ENCODE data around the gene GET4. TPM values are rescaled to one million over a fixed set of nuclear protein-coding genes. Genes with fewer than 3 reads are reported as not detected.

Gene GET4
- total and polyA plus RNA-seq, 2 of the 4 experiments (the other 2 are of a cell fraction) = 11.3 to 30.9 TPM

- H2AK9ac ChIP-seq (replicated peaks; ENCODE audit: low read depth, low read length, poor library complexity) = no peak overlapping the region
- ChIA-PET CTCF (no interaction called here), POLR2A (ENCODE audit: unreplicated experiment) (no interaction called here)
- WGBS, 2 experiments (ENCODE audit: extremely low coverage in 2 of 2, insufficient read length in 1 of 2) = 91% methylated on average over 23 of the region's 37 CpGs; no CpG with 5 or more reads in 1 of the 2 experiments
- H3K4ac ChIP-seq (ENCODE audit: low read depth, low read length) = no peak overlapping the region
- intact Hi-C loops (cut with micrococcal nuclease) = no loop called here
- H3K4me3 ChIP-seq (ENCODE audit: insufficient read depth, low read depth, low read length) = no peak overlapping the region
- H3K9ac ChIP-seq (ENCODE audit: low read depth, low read length) = no peak overlapping the region
- H3K4me1 ChIP-seq (ENCODE audit: control insufficient read depth, insufficient read depth, low read length) = peaks cover 4% of the 10 kb centered on the region
- no peak overlapping the region for H3K14ac ChIP-seq (replicated peaks; ENCODE audit: low read depth, low read length)
- peak overlapping the region; percentile 48 for H2AFZ ChIP-seq (replicated peaks; ENCODE audit: low read length, poor library complexity)
- H3K23ac ChIP-seq (ENCODE audit: low read depth, low read length) = no peak overlapping the region
- no peak overlapping the region for H2BK120ac ChIP-seq (ENCODE audit: low read depth, low read length)
- peaks cover 68% of the 10 kb centered on the region for H4K20me1 ChIP-seq (ENCODE audit: insufficient read depth, low read length)
- no peak overlapping the region for H3K56ac ChIP-seq (ENCODE audit: extremely low read depth, insufficient read depth, low read length)
- H3K79me1 ChIP-seq (ENCODE audit: low read depth in 1 of 2, low read length in 2 of 2) = peaks cover 4 to 80% of the 10 kb centered on the region in 2 experiments
- H2AK5ac ChIP-seq (ENCODE audit: low read depth, low read length) = no peak overlapping the region
- H4K5ac ChIP-seq (ENCODE audit: low read depth, low read length) = no peak overlapping the region
- H3K4me2 ChIP-seq (ENCODE audit: low read depth, low read length) = no peak overlapping the region
- DNase-seq (no peak), ATAC-seq (ENCODE audit: low read depth) (no peak)
- H4K8ac ChIP-seq (ENCODE audit: low read depth in 2 of 2, low read length in 2 of 2) = no peak overlapping the region
- H3K9me3 ChIP-seq (ENCODE audit: control insufficient read depth, insufficient read depth, low read length) = no peaks in the 10 kb centered on the region
- H2BK15ac ChIP-seq (ENCODE audit: low read depth, low read length) = no peak overlapping the region
- H4K91ac ChIP-seq (ENCODE audit: insufficient read depth, low read depth, low read length) = no peak overlapping the region
- no peak for TF ChIP-seq USF2 (IDR thresholded peaks at IDR 0.05; ENCODE audit: low read depth, low read length)
- no peak for TF ChIP-seq POLR2A (IDR thresholded peaks at IDR 0.05; ENCODE audit: low read depth, low read length)
- TF ChIP-seq BHLHE40 (IDR thresholded peaks at IDR 0.05; ENCODE audit: low read depth, low read length) = no peak
- TF ChIP-seq ELK1 (IDR thresholded peaks at IDR 0.05; ENCODE audit: borderline replicate concordance, low read depth, low read length) = no peak
- no peak for TF ChIP-seq NFE2L2 (IDR thresholded peaks at IDR 0.05; ENCODE audit: low read depth, low read length)
- TF ChIP-seq FOS (IDR thresholded peaks at IDR 0.05; ENCODE audit: low read depth, low read length) = no peak
- no peak for TF ChIP-seq RCOR1 (IDR thresholded peaks at IDR 0.05; ENCODE audit: insufficient replicate concordance, low read length)
- TF ChIP-seq MAZ (IDR thresholded peaks at IDR 0.05; ENCODE audit: borderline replicate concordance, low read depth, low read length) = no peak
- TF ChIP-seq CHD1 (IDR thresholded peaks at IDR 0.05; ENCODE audit: low read depth, low read length) = no peak
- no peak for TF ChIP-seq RAD21 (IDR thresholded peaks at IDR 0.05; ENCODE audit: low read length)
- no peak for TF ChIP-seq RFX5 (IDR thresholded peaks at IDR 0.05; ENCODE audit: low read depth, low read length)
- TF ChIP-seq SMC3 (IDR thresholded peaks at IDR 0.05; ENCODE audit: low read depth, low read length) = no peak
- no peak for TF ChIP-seq CTCF (conservative IDR thresholded peaks at IDR 0.05; ENCODE audit: low read depth, low read length)
- no peak for TF ChIP-seq CEBPB (IDR thresholded peaks at IDR 0.05; ENCODE audit: low read depth, low read length)
- no peak for TF ChIP-seq MAFK (IDR thresholded peaks at IDR 0.05; ENCODE audit: low read depth, low read length)
- TF ChIP-seq MXI1 (IDR thresholded peaks at IDR 0.05; ENCODE audit: borderline replicate concordance, low read depth, low read length) = no peak
- peaks cover 9% of the 10 kb centered on the region for H3K9me1 ChIP-seq (ENCODE audit: insufficient read depth, low read length)
- no peak overlapping the region for H3K18ac ChIP-seq (ENCODE audit: low read depth, low read length)
- dilution Hi-C loops (cut with HindIII; ENCODE audit: low sequenced_read_pairs, unreplicated experiment) = no loop called here
- H2BK5ac ChIP-seq (ENCODE audit: low read depth, low read length, poor library complexity, severe bottlenecking) = no peak overlapping the region
- no peak overlapping the region for H3K27ac ChIP-seq (ENCODE audit: insufficient read depth, low read length)
- BruUV-seq (replicated peaks) = no TSS peak
- no peaks in the 10 kb centered on the region for H3K27me3 ChIP-seq (ENCODE audit: control insufficient read depth, insufficient read depth, low read length)
- peaks cover 13% of the 10 kb centered on the region for H3K36me3 ChIP-seq (ENCODE audit: control insufficient read depth, insufficient read depth, low read length)
- in situ Hi-C loops (cut with MboI; ENCODE audit: low sequenced_read_pairs) = no loop called here
- H2BK20ac ChIP-seq (ENCODE audit: low read depth, low read length) = no peak overlapping the region
Observed at GRCh38 chr7:882336-883035, 6.1 kb downstream of the GET4 start.

Data from IMR-90 (cell line).